HepG2 (cell line): ENCODE data around the gene COQ7. TPM values are rescaled to one million over a fixed set of nuclear protein-coding genes. Genes with fewer than 3 reads are reported as not detected.

Experiments
- CREM ChIP-seq, 2 experiments: sonication (generic) in 1 of 2; formaldehyde crosslinking in 1 of 2; IDR thresholded peaks; 2 replicates each; pipeline versions ENCODE4 v1.4.0 to v1.6.1; 2016 to 2020; ENCODE audit warnings: antibody characterized with exemption in 1 of 2, mild to moderate bottlenecking in 1 of 2, missing genetic modification reagents in 1 of 2
- GFI1 ChIP-seq: sonication (generic); formaldehyde crosslinking; IDR thresholded peaks from 2 replicates; pipeline ENCODE4 v1.5.0; 2020; ENCODE audit warnings: missing genetic modification reagents, mild to moderate bottlenecking, borderline replicate concordance
- HDAC6 ChIP-seq: fragments of 200-600 bp; sonication (generic); IDR thresholded peaks from 2 replicates; pipeline ENCODE4 v1.7.0; 2017; ENCODE audit warnings: mild to moderate bottlenecking, antibody characterized with exemption, low read length, low read depth
- HMG20A ChIP-seq: IDR thresholded peaks from 2 replicates; pipeline ENCODE4 v1.6.1; 2016; ENCODE audit warnings: borderline replicate concordance
- HOXA7 ChIP-seq: sonication (generic); formaldehyde crosslinking; IDR thresholded peaks from 2 replicates; pipeline ENCODE4 v1.8.1; 2022; ENCODE audit warnings: mild to moderate bottlenecking, missing genetic modification reagents, moderate library complexity
- JUND ChIP-seq: sonication (generic); formaldehyde crosslinking; IDR thresholded peaks from 2 replicates; pipeline ENCODE4 v1.8.0; 2022; ENCODE audit warnings: mild to moderate bottlenecking, missing genetic modification reagents
- KDM1A ChIP-seq: IDR thresholded peaks from 2 replicates; pipeline ENCODE4 v1.6.1; 2016; ENCODE audit warnings: missing compliant biosample characterization
- KDM5A ChIP-seq: fragments of 200-600 bp; sonication (generic); IDR thresholded peaks from 2 replicates; pipeline ENCODE4 v1.7.0; 2018; ENCODE audit warnings: antibody characterized with exemption, mild to moderate bottlenecking, low read length, borderline replicate concordance
- NBN ChIP-seq: fragments of 450-650 bp; conservative IDR thresholded peaks from 2 replicates; pipeline ENCODE4 v1.6.1; 2017
- NCOA2 ChIP-seq: sonication (generic); formaldehyde crosslinking; IDR thresholded peaks from 2 replicates; pipeline ENCODE4 v1.8.0; 2022; ENCODE audit warnings: inconsistent platforms
- NFRKB ChIP-seq: fragments of 450-650 bp; IDR thresholded peaks from 2 replicates; pipeline ENCODE4 v1.6.1; 2017
- PHB2 ChIP-seq: fragments of 450-650 bp; IDR thresholded peaks from 2 replicates; pipeline ENCODE4 v1.6.1; 2018; ENCODE audit not compliant: partially characterized antibody
- PHF20 ChIP-seq: sonication (generic); formaldehyde crosslinking; IDR thresholded peaks from 2 replicates; pipeline ENCODE4 v1.5.0; 2020; ENCODE audit warnings: mild to moderate bottlenecking, missing genetic modification reagents
- PPARG ChIP-seq: conservative IDR thresholded peaks from 2 replicates; pipeline ENCODE4 v1.6.1; 2016; ENCODE audit warnings: missing biosample characterization, missing genetic modification reagents
- RFXANK ChIP-seq: IDR thresholded peaks from 2 replicates; pipeline ENCODE4 v1.6.1; 2016
- RFXAP ChIP-seq: sonication (generic); formaldehyde crosslinking; IDR thresholded peaks from 2 replicates; pipeline ENCODE4 v1.4.0; 2020; ENCODE audit warnings: missing genetic modification reagents, borderline replicate concordance
- TEAD2 ChIP-seq: sonication (generic); formaldehyde crosslinking; IDR thresholded peaks from 2 replicates; pipeline ENCODE4 v1.9.0; 2021; ENCODE audit warnings: missing genetic modification reagents
- TOE1 ChIP-seq: sonication (generic); formaldehyde crosslinking; IDR thresholded peaks from 2 replicates; pipeline ENCODE4 v1.4.0; 2020; ENCODE audit warnings: mild to moderate bottlenecking, missing genetic modification reagents
- TSC22D2 ChIP-seq: sonication (generic); formaldehyde crosslinking; IDR thresholded peaks from 2 replicates; pipeline ENCODE4 v1.5.1; 2020; ENCODE audit warnings: missing genetic modification reagents, mild to moderate bottlenecking, borderline replicate concordance
- ZKSCAN8 ChIP-seq: IDR thresholded peaks from 2 replicates; pipeline ENCODE4 v1.6.1; 2016; ENCODE audit warnings: borderline replicate concordance, missing genetic modification reagents, missing compliant biosample characterization
- polyA plus RNA-seq, 8 experiments: library from polyadenylated mRNA; depleted of rRNA in 3 of 8; stranded (reverse) in 7 of 8; unstranded in 1 of 8; fragments of >200 nt; fragmentation: Illumina TruSeq in 4 of 8; extraction: Trizol in 4 of 8; gene quantifications; 2 replicates each; pipeline versions ENCODE4 v1.2.1 to v1.2.3, GENCODE V29; 2011 to 2016; ENCODE audit warnings: low read depth in 4 of 8, missing spikeins in 1 of 8, mixed read lengths in 1 of 8; ENCODE audit not compliant: insufficient read depth in 1 of 8
- total RNA-seq, 5 experiments: library from RNA; depleted of rRNA; stranded (reverse); fragments of >200 nt; fragmentation: Illumina TruSeq; extraction: Trizol; gene quantifications; 2 replicates each; pipeline ENCODE4 v1.2.3, GENCODE V29; 2016; ENCODE audit warnings: low read depth in 1 of 5
- TF ChIP-seq, protein P1 (sequence below): sonication (generic); formaldehyde crosslinking; IDR thresholded peaks from 2 replicates; pipeline ENCODE4 v1.4.0; 2020; ENCODE audit warnings: missing genetic modification reagents, borderline replicate concordance
- TF ChIP-seq, protein P2 (sequence below): sonication (generic); formaldehyde crosslinking; IDR thresholded peaks from 2 replicates; pipeline ENCODE4 v1.4.0; 2020; ENCODE audit warnings: low read depth, missing genetic modification reagents
- TF ChIP-seq, protein P3 (sequence below): IDR thresholded peaks from 2 replicates; pipeline ENCODE4 v1.6.1; 2016; ENCODE audit warnings: low read depth, control low read depth

The COQ7 gene
- total and polyA plus RNA-seq, 2 of the 13 experiments (the other 11 are each of a cell fraction or from before 2014, with no cell fraction given) = 20.1 to 45.7 TPM

DNA sequence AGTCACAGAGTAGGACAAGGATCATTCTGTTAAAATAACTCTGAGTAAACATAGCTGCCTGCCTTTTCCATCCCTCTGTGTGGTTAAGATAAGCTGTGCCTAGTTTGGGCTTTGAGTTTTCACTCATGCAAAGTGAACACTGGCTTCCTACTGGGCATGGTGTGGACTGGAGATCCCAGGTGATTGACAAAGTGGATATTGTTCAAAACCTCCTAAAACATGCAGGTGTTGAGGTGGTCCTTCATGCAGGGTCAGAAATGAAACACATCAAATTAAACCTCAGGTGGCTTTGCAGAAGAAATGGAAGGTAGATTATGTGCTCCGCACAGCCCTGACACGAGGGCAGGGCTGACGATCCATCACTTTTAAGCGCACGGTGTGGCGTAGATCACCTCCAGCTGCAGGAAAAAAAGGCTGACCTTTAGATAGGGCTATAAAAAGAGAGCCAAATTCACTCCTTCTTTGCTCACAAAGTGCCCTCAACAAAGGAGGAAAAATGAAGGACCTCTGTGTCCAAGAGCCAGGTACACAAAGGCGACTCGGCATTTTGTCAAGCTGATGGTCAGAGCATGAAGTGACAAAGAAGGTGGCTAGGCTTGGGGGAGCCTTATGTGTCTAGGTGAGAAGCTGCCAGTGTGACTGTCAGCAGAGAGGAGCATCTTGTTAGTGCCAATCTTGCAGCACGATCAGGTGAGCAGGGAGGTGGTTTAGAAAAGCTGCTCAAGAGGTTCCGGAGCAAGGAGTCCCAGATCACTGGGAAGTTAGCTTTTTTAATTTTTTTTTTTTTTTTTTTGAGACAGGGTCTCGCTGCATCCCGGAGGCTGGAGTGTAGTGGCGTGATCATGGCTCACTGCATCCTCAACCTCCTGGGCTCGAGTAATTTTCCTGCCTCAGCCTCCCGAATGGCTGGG, 26.5 kb downstream of the COQ7 start (continued):
- TF ChIP-seq CREM (IDR thresholded peaks at IDR 0.05) = peak; percentile 30; the same call in 1 of the 2 replicates
- no peak for TF ChIP-seq CREM (CRISPR knock-in tag; IDR thresholded peaks at IDR 0.05)
- TF ChIP-seq TEAD2 = no peak
- TF ChIP-seq NCOA2 (CRISPR knock-in tag) = 0 out of 2 replicates have a peak, but pooled peaks have one; percentile 8
- no peak for TF ChIP-seq HOXA7 (CRISPR knock-in tag)
- TF ChIP-seq GFI1 = peak; percentile 62
- TF ChIP-seq, protein P1, sequence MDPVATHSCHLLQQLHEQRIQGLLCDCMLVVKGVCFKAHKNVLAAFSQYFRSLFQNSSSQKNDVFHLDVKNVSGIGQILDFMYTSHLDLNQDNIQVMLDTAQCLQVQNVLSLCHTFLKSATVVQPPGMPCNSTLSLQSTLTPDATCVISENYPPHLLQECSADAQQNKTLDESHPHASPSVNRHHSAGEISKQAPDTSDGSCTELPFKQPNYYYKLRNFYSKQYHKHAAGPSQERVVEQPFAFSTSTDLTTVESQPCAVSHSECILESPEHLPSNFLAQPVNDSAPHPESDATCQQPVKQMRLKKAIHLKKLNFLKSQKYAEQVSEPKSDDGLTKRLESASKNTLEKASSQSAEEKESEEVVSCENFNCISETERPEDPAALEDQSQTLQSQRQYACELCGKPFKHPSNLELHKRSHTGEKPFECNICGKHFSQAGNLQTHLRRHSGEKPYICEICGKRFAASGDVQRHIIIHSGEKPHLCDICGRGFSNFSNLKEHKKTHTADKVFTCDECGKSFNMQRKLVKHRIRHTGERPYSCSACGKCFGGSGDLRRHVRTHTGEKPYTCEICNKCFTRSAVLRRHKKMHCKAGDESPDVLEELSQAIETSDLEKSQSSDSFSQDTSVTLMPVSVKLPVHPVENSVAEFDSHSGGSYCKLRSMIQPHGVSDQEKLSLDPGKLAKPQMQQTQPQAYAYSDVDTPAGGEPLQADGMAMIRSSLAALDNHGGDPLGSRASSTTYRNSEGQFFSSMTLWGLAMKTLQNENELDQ (CRISPR knock-in tag) = no peak
- no peak for TF ChIP-seq NBN
- no peak for TF ChIP-seq RFXANK (CRISPR knock-in tag)
- no peak for TF ChIP-seq HDAC6
- TF ChIP-seq ZKSCAN8 (CRISPR knock-in tag) = no peak
- no peak for TF ChIP-seq NFRKB
- TF ChIP-seq JUND (CRISPR knock-in tag) = no peak
- TF ChIP-seq PHB2 = no peak
- TF ChIP-seq TSC22D2 = no peak
- TF ChIP-seq, protein P2, sequence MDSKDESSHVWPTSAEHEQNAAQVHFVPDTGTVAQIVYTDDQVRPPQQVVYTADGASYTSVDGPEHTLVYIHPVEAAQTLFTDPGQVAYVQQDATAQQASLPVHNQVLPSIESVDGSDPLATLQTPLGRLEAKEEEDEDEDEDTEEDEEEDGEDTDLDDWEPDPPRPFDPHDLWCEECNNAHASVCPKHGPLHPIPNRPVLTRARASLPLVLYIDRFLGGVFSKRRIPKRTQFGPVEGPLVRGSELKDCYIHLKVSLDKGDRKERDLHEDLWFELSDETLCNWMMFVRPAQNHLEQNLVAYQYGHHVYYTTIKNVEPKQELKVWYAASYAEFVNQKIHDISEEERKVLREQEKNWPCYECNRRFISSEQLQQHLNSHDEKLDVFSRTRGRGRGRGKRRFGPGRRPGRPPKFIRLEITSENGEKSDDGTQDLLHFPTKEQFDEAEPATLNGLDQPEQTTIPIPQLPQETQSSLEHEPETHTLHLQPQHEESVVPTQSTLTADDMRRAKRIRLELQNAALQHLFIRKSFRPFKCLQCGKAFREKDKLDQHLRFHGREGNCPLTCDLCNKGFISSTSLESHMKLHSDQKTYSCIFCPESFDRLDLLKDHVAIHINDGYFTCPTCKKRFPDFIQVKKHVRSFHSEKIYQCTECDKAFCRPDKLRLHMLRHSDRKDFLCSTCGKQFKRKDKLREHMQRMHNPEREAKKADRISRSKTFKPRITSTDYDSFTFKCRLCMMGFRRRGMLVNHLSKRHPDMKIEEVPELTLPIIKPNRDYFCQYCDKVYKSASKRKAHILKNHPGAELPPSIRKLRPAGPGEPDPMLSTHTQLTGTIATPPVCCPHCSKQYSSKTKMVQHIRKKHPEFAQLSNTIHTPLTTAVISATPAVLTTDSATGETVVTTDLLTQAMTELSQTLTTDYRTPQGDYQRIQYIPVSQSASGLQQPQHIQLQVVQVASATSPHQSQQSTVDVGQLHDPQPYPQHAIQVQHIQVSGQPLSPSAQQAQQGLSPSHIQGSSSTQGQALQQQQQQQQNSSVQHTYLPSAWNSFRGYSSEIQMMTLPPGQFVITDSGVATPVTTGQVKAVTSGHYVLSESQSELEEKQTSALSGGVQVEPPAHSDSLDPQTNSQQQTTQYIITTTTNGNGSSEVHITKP (CRISPR knock-in tag) = 0 out of 2 replicates have a peak, but pooled peaks have one; percentile 16
- no peak for TF ChIP-seq KDM5A
- peak; percentile 85 for TF ChIP-seq PPARG (CRISPR knock-in tag)
- no peak for TF ChIP-seq PHF20 (CRISPR knock-in tag)
- no peak for TF ChIP-seq RFXAP
- TF ChIP-seq, protein P3, sequence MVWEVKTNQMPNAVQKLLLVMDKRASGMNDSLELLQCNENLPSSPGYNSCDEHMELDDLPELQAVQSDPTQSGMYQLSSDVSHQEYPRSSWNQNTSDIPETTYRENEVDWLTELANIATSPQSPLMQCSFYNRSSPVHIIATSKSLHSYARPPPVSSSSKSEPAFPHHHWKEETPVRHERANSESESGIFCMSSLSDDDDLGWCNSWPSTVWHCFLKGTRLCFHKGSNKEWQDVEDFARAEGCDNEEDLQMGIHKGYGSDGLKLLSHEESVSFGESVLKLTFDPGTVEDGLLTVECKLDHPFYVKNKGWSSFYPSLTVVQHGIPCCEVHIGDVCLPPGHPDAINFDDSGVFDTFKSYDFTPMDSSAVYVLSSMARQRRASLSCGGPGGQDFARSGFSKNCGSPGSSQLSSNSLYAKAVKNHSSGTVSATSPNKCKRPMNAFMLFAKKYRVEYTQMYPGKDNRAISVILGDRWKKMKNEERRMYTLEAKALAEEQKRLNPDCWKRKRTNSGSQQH (CRISPR knock-in tag) = no peak
- TF ChIP-seq KDM1A = 0 out of 2 replicates have a peak, but pooled peaks have one; percentile 1
- TF ChIP-seq HMG20A = no peak
- no peak for TF ChIP-seq TOE1 (CRISPR knock-in tag)
